Measurements from ENCODE around the gene EFHD1. TPM values are rescaled to one million over a fixed set of nuclear protein-coding genes. Genes with fewer than 3 reads are reported as not detected.
"Not testable (repeated sequence)": the region's sequence is repeated elsewhere in the genome, so short reads cannot be mapped to it uniquely, and the experiment has no call there.

EFHD1 gene
- total RNA-seq, 2 experiments from 2014 or later = 0.78 to 1.1 TPM

DNA sequence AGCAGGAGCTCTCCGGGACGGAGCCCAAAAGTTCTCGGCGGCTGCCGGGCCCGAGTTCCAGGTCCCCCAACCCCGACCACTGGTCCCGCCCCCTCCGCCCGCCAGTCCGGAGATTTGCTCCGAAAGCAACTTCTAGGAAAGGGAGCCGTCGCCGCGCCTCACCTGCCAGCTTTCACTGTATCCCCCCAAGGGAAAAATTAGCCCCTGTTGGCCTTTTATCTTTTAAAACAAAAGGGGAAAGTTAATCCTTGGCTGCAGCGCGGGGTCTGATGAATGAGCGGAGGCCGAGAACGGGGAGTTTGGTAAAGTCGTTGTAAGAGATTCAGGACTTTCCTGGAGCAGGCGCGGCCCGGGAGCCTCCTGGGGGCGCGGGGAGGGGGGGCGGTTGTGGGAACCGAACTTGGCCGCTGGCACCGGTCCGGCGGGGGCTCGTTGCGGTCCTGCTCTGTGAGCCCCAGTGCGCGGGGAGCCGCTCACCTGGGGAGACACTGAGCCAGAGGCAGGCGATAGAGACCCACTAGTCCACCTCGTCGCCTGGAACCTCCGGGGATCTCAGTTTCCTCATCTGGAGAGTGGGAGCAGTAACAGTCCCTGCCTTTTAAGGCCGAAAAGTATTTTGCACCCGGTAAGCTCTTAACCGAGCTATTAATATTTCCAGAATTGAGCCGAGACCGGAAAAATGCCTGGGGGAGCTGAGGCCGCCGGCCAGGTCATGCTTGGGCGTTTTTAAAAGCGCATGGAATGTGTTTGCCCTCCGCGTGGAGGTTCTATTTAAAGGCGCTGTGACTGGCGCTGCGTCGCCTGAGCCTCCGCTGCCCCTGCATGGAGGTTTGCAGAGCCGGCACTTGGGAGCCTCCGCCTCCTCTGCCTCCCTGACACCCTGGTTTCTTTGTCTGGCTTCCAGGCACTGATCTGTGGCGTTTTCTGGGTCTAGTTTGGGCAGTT, 1.1 kb downstream of the EFHD1 start:
- H3K36me3 Mint-ChIP-seq = no peaks in the 10 kb centered on the region
- H3K4me1 Mint-ChIP-seq = peaks cover 5% of the 10 kb centered on the region
- H3K27me3 Mint-ChIP-seq = peaks cover 66% of the 10 kb centered on the region
- no peaks in the 10 kb centered on the region for H3K9me3 Mint-ChIP-seq
- no peak overlapping the region for H3K27ac Mint-ChIP-seq
- peak overlapping the region; percentile 51 for H3K4me3 Mint-ChIP-seq
- DNase-seq = no peak

DNA sequence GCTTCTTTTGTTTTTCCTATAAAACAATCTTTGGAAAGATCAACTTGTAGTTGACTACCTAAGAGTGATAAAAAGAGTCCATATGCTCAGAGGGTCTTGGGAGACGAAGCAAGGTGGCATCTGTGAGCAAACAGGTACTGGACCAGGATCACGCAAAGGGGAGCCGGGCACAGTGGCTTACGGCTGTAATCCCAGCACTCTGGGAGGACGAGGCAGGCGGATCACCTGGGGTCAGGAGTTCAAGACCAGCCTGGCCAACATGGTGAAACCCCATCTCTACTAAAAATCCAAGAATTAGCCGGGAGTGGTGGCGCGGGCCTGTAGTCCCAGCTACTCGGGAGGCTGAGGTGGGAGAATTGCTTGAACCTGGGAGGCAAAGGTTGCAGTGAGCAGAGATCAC, 2.0 kb downstream of the EFHD1 start:
- H3K27ac Mint-ChIP-seq, H3K4me1 Mint-ChIP-seq, H3K4me3 Mint-ChIP-seq, DNase-seq, H3K9me3 Mint-ChIP-seq, H3K36me3 Mint-ChIP-seq: not testable (repeated sequence)
- H3K27me3 Mint-ChIP-seq = peaks cover 64% of the 10 kb centered on the region

DNA sequence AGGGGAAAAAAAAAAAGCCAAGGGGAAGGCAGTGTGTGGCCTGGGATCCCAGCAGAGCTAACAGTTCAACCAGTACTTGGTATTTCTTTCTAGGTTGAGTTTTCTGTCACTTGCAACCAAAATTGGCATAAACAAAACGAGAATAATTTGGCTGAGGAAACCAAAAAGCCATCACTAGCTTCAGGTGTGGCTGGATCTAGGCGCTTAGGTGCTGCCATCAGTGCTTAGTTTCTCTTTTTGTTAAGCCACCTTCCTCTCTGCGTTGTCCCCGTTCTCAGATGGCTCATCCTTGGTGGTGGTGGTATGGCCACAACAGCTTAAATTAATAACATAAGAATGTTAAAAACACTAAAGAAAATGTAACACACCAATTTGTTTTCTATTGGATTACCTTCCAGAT, 2.4 kb downstream of the EFHD1 start:
- H3K4me1 Mint-ChIP-seq = peaks cover 5% of the 10 kb centered on the region
- H3K27ac Mint-ChIP-seq = no peak overlapping the region
- H3K36me3 Mint-ChIP-seq = no peaks in the 10 kb centered on the region
- no peak overlapping the region for H3K4me3 Mint-ChIP-seq
- peaks cover 63% of the 10 kb centered on the region for H3K27me3 Mint-ChIP-seq
- no peaks in the 10 kb centered on the region for H3K9me3 Mint-ChIP-seq
- no peak for DNase-seq

DNA sequence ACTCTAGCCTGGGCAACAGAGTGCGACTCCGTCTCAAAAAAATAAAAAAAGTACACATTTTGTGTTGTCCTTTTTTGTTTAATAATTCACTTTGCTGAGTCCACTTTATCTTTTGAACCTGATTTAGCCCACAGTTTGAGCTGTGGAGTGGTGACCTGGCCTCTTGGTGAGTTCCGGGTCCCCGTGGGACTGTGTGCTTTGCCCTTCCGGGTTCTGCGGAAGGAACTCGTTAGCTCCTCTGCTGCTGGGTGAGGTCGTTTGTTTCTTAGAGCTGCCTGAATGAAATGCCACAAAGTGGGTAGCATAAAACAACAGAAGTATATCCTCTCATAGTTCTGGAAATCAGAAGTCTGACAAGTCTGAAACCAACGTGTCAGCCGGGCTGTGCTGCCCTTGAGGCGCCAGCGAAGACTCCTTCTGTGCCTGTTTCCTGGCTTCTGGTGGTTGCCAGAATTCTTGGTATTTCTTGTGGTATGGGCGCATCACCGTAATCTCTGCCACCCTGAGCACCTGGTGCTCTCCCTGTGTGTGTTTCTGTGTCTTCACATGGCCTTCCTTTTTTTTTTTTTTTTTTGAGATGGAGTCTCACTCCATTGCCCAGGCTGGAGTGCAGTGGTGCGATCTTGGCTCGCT, 3.5 kb downstream of the EFHD1 start:
- H3K36me3 Mint-ChIP-seq = no peaks in the 10 kb centered on the region
- H3K27me3 Mint-ChIP-seq = peaks cover 56% of the 10 kb centered on the region
- no peak for DNase-seq
- peak overlapping the region; percentile 9 for H3K4me3 Mint-ChIP-seq
- H3K9me3 Mint-ChIP-seq = no peaks in the 10 kb centered on the region
- peaks cover 5% of the 10 kb centered on the region for H3K4me1 Mint-ChIP-seq
- H3K27ac Mint-ChIP-seq = peak overlapping the region; percentile 80

DNA sequence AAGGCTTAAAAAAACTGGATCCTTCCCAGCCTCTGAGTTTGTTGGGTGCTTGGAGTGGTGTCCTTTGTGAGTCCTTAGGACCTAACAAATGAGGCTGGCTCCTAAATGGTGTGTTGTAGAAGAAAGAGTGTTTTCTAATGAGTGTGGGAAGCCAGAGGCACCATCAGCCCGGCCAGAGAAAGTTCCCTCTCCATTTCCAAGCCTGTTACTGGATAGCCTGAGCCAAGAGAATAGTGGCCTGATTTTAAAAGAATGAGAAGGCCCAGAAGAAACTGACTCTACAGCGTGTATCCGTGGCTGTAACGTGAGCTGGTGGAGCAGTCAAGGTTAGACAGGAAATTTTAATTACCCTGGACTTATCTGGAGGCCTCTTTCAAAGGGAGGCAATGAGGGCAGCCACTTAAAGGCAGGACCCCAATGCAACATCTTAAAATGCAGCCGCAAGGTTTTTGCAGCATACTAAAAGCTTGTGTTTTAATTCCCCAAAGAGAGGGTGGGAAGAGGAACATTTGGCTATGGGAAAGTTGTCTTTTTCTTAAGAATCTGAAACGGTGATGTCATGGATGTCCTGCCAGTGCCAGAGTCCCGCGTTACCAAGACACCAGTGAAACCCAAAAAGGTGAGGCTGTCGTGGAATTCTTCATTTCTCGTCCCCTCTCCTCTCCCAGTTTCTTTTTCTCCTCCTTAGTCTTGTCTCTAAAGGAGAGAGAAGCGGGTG, 4.6 kb downstream of the EFHD1 start:
- H3K9me3 Mint-ChIP-seq = no peaks in the 10 kb centered on the region
- no peak overlapping the region for H3K4me3 Mint-ChIP-seq
- H3K27me3 Mint-ChIP-seq = peaks cover 45% of the 10 kb centered on the region

DNA sequence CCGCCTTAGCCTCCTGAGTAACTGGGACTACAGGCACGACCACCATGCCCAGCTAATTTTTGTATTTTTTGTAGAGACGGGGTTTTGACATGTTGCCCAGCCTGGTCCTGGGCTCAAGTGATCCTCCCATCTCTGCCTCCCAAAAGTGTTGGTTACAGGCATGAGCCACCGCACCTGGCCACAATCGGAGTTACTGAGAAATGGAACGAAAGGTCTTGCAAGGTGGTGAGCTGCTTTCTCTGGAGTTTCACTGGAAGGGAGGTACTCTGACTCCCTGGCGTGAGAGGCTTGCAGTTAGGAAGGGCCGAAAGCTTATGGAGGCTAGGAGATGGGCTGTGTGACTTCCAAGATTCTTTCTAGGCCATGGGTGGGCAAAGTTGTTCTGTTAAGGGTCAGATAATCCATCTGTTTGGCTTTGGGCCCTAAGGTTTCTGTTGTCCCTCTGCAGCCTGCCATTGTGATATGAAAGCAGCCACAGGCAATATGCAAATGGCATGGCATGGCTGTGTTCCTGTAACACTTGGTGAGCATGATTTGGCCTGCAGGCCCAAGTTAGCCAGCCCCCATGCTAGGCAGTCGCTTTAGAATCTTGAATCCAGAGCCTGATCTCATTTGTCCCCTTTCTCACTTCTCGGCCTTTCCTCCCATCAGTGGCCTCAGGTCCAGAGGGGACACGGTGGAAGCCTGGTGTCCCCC, 7.9 kb downstream of the EFHD1 start:
- no peak for DNase-seq
- Mint-ChIP-seq H3K9me3 (no peaks in the 10 kb centered on the region), H3K4me1 (no peaks in the 10 kb centered on the region), H3K4me3 (no peak overlapping the region), H3K27me3 (peaks cover 24% of the 10 kb centered on the region), H3K36me3 (no peaks in the 10 kb centered on the region), H3K27ac (no peak overlapping the region)

More for the DNA sequence above, 4.6 kb downstream of the EFHD1 start:
- H3K36me3 Mint-ChIP-seq = no peaks in the 10 kb centered on the region
- no peaks in the 10 kb centered on the region for H3K4me1 Mint-ChIP-seq
- no peak for DNase-seq
- H3K27ac Mint-ChIP-seq = no peak overlapping the region

DNA sequence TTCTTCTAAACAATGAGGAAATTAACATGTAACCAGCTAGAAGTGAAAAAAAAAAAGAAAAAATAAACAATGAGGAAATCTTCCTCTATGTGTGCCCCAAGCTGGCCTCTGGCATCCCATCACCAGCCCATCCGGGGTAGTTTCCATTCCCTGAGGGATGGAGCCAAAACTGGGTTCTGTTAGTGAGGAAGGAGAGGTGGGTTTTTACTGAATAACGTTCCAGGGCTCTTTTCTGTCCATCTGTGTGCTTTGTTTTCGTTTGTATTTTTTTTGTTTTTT, 9.7 kb downstream of the EFHD1 start:
- Mint-ChIP-seq H3K27ac (no peak overlapping the region), H3K9me3 (no peaks in the 10 kb centered on the region), H3K4me3 (no peak overlapping the region), H3K36me3 (no peaks in the 10 kb centered on the region), H3K4me1 (no peaks in the 10 kb centered on the region), H3K27me3 (peaks cover 14% of the 10 kb centered on the region)
- DNase-seq = no peak

DNA sequence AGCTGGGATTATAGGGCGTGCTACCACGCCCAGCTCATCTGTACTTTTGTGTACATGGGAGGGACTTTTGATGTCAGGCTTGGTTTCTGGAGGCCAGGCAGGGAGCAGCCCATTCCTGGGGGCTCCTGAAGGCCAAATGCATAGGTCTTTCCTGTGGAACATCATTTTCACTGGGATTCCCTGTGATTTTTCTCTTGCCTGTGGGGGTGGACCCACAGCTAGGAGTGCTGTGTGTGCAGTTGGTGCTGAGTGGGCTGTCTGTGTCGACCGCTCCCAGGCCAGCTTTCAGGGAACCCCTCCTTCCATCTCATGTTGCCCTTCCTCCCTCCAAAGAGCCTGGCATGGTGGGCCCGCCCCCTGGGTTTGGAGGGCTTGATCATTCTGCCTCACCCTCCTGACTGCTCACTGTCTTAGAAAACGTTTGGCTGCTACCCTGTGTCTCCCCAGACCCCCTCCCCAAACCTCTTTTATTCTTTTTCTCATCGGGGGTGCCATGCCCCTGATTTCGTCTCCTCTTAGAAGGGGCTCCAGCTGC, 10.5 kb downstream of the EFHD1 start:
- Mint-ChIP-seq H3K27me3 (peaks cover 7% of the 10 kb centered on the region), H3K9me3 (no peaks in the 10 kb centered on the region), H3K27ac (no peak overlapping the region), H3K4me1 (no peaks in the 10 kb centered on the region), H3K4me3 (no peak overlapping the region), H3K36me3 (no peaks in the 10 kb centered on the region)
- DNase-seq = no peak

DNA sequence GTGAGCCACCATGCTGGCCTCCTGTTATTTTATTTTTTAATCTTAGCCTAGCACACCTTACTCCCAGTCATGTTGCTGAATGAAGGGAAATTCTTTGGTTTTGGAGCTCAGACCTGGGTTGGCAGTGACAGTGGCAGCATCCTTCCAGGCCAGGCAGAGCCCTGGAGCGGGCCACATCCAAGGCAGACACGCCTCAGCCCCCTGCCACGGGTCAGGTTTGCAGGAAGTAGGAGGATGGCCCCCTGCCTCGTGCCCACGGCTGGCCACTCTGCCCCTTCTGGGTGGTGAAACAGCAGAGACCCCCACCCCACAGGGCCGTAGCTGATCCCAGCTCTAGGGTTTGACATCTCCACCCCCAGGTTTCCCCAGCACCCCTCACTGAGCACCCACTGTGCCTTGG, 11.7 kb downstream of the EFHD1 start:
- H3K36me3 Mint-ChIP-seq = no peaks in the 10 kb centered on the region
- H3K9me3 Mint-ChIP-seq = no peaks in the 10 kb centered on the region
- no peaks in the 10 kb centered on the region for H3K4me1 Mint-ChIP-seq
- DNase-seq = no peak
- H3K27me3 Mint-ChIP-seq = no peaks in the 10 kb centered on the region
- no peak overlapping the region for H3K27ac Mint-ChIP-seq
- H3K4me3 Mint-ChIP-seq = no peak overlapping the region

DNA sequence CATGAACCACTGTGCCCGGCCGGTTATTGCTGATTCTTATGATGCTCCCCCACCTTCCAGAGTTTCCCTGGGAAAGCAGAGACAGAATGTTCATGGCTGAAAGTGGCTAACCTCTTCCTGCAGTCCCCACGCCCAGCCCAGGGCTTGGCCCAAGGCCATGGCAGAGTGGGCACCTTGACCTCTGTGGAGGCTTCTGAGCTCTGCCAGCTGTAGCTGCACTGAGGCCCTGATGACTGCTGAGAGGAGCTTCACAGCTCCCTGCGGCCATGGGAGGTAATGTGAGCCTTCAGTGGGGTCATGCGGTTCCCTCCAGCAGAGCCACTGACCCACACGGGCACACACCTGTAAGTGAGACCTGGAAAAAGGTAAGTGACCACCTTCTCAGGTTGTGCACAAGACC, 13.3 kb downstream of the EFHD1 start:
- DNase-seq = no peak
- Mint-ChIP-seq H3K4me3 (no peak overlapping the region), H3K27me3 (no peaks in the 10 kb centered on the region), H3K36me3 (no peaks in the 10 kb centered on the region), H3K9me3 (no peaks in the 10 kb centered on the region), H3K4me1 (no peaks in the 10 kb centered on the region), H3K27ac (no peak overlapping the region)

DNA sequence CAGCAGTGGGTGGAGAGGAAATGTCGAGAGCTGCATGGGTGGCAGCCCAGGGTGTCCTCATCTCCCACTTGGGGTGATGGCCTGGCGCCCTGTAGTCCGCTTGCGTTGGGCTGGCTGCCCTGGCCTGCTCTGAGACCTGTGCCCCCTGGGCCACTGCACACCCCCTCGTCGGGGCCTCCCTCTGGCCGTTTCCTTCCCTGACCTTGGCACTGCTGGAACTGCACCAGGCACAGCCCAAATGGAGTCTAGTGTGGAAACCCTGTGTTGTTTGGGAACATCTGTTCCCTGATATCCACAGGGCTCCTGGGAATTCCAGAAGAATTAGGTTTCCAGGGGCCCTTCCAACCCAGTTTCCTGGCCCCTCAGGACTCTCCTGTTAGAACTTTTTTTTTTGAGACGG, 13.9 kb downstream of the EFHD1 start:
- Mint-ChIP-seq H3K27ac (no peak overlapping the region), H3K4me3 (no peak overlapping the region), H3K36me3 (no peaks in the 10 kb centered on the region), H3K27me3 (no peaks in the 10 kb centered on the region), H3K9me3 (no peaks in the 10 kb centered on the region), H3K4me1 (no peaks in the 10 kb centered on the region)
- DNase-seq = no peak

DNA sequence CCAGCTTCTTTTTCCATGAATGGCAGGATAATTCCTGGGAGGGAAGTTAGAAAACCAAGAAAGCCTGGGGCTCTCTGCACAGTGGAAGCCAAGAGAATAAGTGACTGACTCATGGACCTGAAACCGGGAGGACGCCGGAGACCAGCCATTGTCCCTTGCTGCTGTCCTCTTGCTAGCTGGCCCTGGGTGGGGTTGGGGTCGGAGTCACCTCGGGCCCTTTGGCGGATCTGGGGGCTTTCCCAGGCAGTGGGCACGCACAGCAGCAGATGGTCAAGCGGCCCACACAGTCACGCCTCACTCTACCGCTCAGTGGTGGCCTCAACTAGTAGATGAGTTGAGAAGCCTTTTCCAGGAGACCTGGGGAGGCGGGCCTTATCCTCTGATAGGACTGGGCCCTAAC, 15.6 kb downstream of the EFHD1 start:
- Mint-ChIP-seq H3K27me3 (no peaks in the 10 kb centered on the region), H3K36me3 (no peaks in the 10 kb centered on the region), H3K9me3 (no peaks in the 10 kb centered on the region), H3K4me1 (no peaks in the 10 kb centered on the region), H3K27ac (no peak overlapping the region), H3K4me3 (no peak overlapping the region)
- DNase-seq = no peak

DNA sequence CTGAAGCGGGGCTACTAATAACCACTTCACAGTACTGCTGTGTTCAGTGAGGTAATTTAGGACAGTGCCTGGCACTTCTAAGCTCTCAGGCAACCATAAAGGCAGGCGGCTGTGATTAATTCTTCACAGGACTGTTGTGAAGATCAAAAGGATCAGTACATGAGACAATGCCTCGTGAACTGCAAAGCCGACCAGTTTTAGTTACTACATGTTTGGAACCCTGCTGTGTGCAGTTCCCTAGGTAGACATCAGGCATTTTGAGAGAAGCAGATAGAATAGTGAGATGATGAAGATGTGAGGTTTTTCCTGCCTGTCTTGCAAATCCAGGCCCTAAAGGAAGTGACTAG, 19.1 kb downstream of the EFHD1 start:
- H3K4me3 Mint-ChIP-seq = no peak overlapping the region
- H3K36me3 Mint-ChIP-seq = no peaks in the 10 kb centered on the region
- no peaks in the 10 kb centered on the region for H3K4me1 Mint-ChIP-seq
- H3K27me3 Mint-ChIP-seq = no peaks in the 10 kb centered on the region
- no peaks in the 10 kb centered on the region for H3K9me3 Mint-ChIP-seq
- no peak for DNase-seq
- H3K27ac Mint-ChIP-seq = no peak overlapping the region

DNA sequence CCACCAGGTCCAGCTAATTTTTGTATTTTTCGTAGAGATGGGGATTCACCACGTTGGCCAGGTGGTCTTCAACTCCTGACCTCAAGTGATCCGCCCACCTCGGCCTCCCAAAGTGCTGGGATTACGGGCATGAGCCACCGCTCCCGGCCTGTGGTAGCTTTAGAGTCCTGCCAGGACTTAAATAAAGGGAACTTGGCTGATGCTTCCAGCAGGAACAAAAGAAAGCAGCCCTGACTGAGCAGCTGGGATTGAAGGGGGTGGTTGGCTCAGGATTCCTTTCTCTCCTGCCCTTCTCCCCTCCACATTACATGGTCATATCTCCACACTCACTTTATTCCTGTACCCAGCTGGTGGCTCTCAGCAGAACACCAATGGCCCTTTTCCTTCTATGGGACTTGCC, 20.0 kb downstream of the EFHD1 start:
- DNase-seq = no peak
- Mint-ChIP-seq H3K27me3 (no peaks in the 10 kb centered on the region), H3K4me1 (no peaks in the 10 kb centered on the region), H3K36me3 (no peaks in the 10 kb centered on the region), H3K4me3 (no peak overlapping the region), H3K27ac (no peak overlapping the region), H3K9me3 (no peaks in the 10 kb centered on the region)

DNA sequence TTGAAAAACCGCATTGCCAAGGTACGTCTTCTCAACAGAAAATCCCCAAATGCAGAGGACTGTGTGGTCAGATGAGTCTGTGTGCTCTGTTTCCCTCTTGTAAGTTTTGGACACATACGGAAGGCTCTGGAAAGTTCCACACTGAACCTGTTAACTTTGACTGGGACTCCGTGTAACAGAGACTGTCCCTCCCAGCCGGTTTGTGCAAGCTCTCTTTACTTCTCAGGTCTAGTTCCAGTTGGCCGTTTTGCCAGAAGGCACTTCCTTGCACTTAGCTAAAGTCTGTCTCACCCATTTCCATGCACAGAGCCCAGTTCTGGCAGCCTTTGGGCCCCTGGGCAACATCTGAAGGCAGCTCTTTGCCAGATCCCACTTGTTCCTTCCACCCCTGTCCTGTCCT, 22.0 kb downstream of the EFHD1 start:
- no peak for DNase-seq
- Mint-ChIP-seq H3K27ac (no peak overlapping the region), H3K9me3 (no peaks in the 10 kb centered on the region), H3K27me3 (no peaks in the 10 kb centered on the region), H3K4me1 (no peaks in the 10 kb centered on the region), H3K36me3 (no peaks in the 10 kb centered on the region), H3K4me3 (no peak overlapping the region)

Data from activated naive CD8-positive, alpha-beta T cell treated with anti-CD3 and anti-CD28 coated beads for 36 hours (primary cell).